ENCODE measurements around the gene DCTN3. TPM values are rescaled to one million over a fixed set of nuclear protein-coding genes. Genes with fewer than 3 reads are reported as not detected.

Gene DCTN3
- total and polyA plus RNA-seq, 4 donors, result 39.8 to 86.3 (median 70.3) TPM

GRCh38 chr9:34572092-34572491 is 48.2 kb downstream of the DCTN3 start:
- Histone ChIP-seq H3K27ac (ENCODE audit: low read depth in 1 of 2, low read length in 1 of 2) (no peak overlapping the region), H3K4me3 (no peak overlapping the region), H3K9ac (ENCODE audit: insufficient read depth in 1 of 2, low read length in 2 of 2) (no peak overlapping the region), H3K4me1 (ENCODE audit: control insufficient read depth in 5 of 5, insufficient read depth in 5 of 5, low read length in 5 of 5) (peaks cover 0 to 76% (median 33%) of the 10 kb centered on the region in 5 donors), H3K36me3 (ENCODE audit: control insufficient read depth in 4 of 4, insufficient read depth in 4 of 4, low read length in 4 of 4) (peaks cover 0 to 14% (median 0%) of the 10 kb centered on the region in 4 donors), H3K9me3 (ENCODE audit: control insufficient read depth in 4 of 4, insufficient read depth in 3 of 4, low read length in 3 of 4) (peaks cover 0 to 2% (median 0%) of the 10 kb centered on the region in 4 donors), H3K27me3 (ENCODE audit: control insufficient read depth in 3 of 3, insufficient read depth in 3 of 3, low read length in 2 of 3) (peaks cover 0 to 21% (median 2%) of the 10 kb centered on the region in 3 donors)
- ATAC-seq (ENCODE audit: insufficient read depth, low FRiP score), result no peak
- TF ChIP-seq CTCF (IDR thresholded peaks at IDR 0.05; ENCODE audit: control extremely low read depth, extremely low read depth), result no peak
- no peak for DNase-seq

- H3K27me3 ChIP-seq (ENCODE audit: control insufficient read depth in 3 of 3, insufficient read depth in 3 of 3, low read length in 2 of 3), result peaks cover 0 to 18% (median 2%) of the 10 kb centered on the region in 3 donors
- DNase-seq (peak; percentile 76 to 87 (median 82)), ATAC-seq (ENCODE audit: insufficient read depth, low FRiP score) (no peak)
- H3K9ac ChIP-seq (ENCODE audit: insufficient read depth in 1 of 2, low read length in 2 of 2), result no peak overlapping the region
- H3K27ac ChIP-seq (ENCODE audit: low read depth in 1 of 2, low read length in 1 of 2), result no peak overlapping the region
- TF ChIP-seq CTCF (IDR thresholded peaks at IDR 0.05; ENCODE audit: control extremely low read depth, extremely low read depth), result no peak
- H3K36me3 ChIP-seq (ENCODE audit: control insufficient read depth in 4 of 4, insufficient read depth in 4 of 4, low read length in 4 of 4), result peaks cover 0 to 18% (median 0%) of the 10 kb centered on the region in 4 donors
- no peak overlapping the region for H3K4me3 ChIP-seq
- 66 to 81% methylated on average over 12 of the region's 12 CpGs for WGBS, 2 donors
- peaks cover 0 to 75% (median 28%) of the 10 kb centered on the region in 5 donors for H3K4me1 ChIP-seq (ENCODE audit: control insufficient read depth in 5 of 5, insufficient read depth in 5 of 5, low read length in 5 of 5)
- no peaks in the 10 kb centered on the region for H3K9me3 ChIP-seq (ENCODE audit: control insufficient read depth in 4 of 4, insufficient read depth in 3 of 4, low read length in 3 of 4)
Measured at GRCh38 chr9:34571481-34571810, 48.8 kb downstream of the DCTN3 start.

GRCh38 chr9:34570809-34571480 is 49.4 kb downstream of the DCTN3 start:
- peaks cover 0 to 19% (median 0%) of the 10 kb centered on the region in 4 donors for H3K36me3 ChIP-seq (ENCODE audit: control insufficient read depth in 4 of 4, insufficient read depth in 4 of 4, low read length in 4 of 4)
- ATAC-seq (ENCODE audit: insufficient read depth, low FRiP score), result no peak
- H3K9me3 ChIP-seq (ENCODE audit: control insufficient read depth in 4 of 4, insufficient read depth in 3 of 4, low read length in 3 of 4), result no peaks in the 10 kb centered on the region
- 78 to 85% methylated on average over 7 of the region's 7 CpGs for WGBS, 2 donors
- no peak overlapping the region for H3K9ac ChIP-seq (ENCODE audit: insufficient read depth in 1 of 2, low read length in 2 of 2)
- H3K4me1 ChIP-seq (ENCODE audit: control insufficient read depth in 5 of 5, insufficient read depth in 5 of 5, low read length in 5 of 5), result peaks cover 0 to 73% (median 25%) of the 10 kb centered on the region in 5 donors
- TF ChIP-seq CTCF (IDR thresholded peaks at IDR 0.05; ENCODE audit: control extremely low read depth, extremely low read depth), result no peak
- no peak for DNase-seq
- peaks cover 0 to 16% (median 2%) of the 10 kb centered on the region in 3 donors for H3K27me3 ChIP-seq (ENCODE audit: control insufficient read depth in 3 of 3, insufficient read depth in 3 of 3, low read length in 2 of 3)
- no peak overlapping the region for H3K27ac ChIP-seq (ENCODE audit: low read depth in 1 of 2, low read length in 1 of 2)
- H3K4me3 ChIP-seq, result no peak overlapping the region

Data from lung (tissue), 12 donors.